ENCODE data around the gene NTPCR. TPM values are rescaled to one million over a fixed set of nuclear protein-coding genes. Genes with fewer than 3 reads are reported as not detected.

The NTPCR gene
- total RNA-seq, 1 donor from 2014 or later = 54.5 TPM

DNA sequence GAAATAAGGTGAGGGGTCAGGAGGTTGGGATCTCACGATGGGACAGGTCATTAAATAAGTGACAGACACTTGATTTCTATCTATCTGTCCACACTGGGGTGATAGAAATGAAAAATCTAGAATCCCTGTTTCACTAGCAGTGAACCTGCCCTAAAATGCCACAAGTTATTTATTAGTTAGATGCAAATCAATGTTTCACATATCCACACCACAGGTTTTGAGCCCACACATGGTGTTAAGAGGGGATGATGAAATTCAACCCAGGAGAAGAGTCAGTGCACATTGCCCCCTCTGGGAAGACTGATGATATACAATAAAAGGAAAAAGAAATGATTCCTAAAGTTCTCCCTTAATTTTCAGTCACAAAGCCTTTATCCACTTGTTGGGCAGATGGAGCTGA lies 10.1 kb upstream of the NTPCR start:
- Histone ChIP-seq H3K27me3 (ENCODE audit: insufficient read depth, low read length) (no peaks in the 10 kb centered on the region), H3K4me3 (ENCODE audit: insufficient read depth, low read depth, low read length) (no peak overlapping the region), H2AFZ (ENCODE audit: low read depth, low read length) (no peak overlapping the region), H3K9ac (ENCODE audit: low read length) (no peak overlapping the region), H3K4me2 (ENCODE audit: low read length) (no peak overlapping the region), H4K20me1 (ENCODE audit: insufficient read depth, low read length) (no peaks in the 10 kb centered on the region), H3K36me3 (ENCODE audit: insufficient read depth, low read length) (no peaks in the 10 kb centered on the region), H3K79me2 (ENCODE audit: insufficient read depth, low read length) (no peaks in the 10 kb centered on the region), H3K9me3 (ENCODE audit: insufficient read depth, low read depth, low read length) (peaks cover 3% of the 10 kb centered on the region), H3K4me1 (ENCODE audit: insufficient read depth, low read length) (no peaks in the 10 kb centered on the region), H3K27ac (ENCODE audit: low read depth, low read length) (no peak overlapping the region)
- Mint-ChIP-seq H3K36me3 (ENCODE audit: low read depth, unreplicated experiment) (no peaks in the 10 kb centered on the region), H3K27ac (ENCODE audit: unreplicated experiment) (no peak overlapping the region), H3K4me3 (ENCODE audit: unreplicated experiment) (no peak overlapping the region), H3K9me3 (ENCODE audit: unreplicated experiment) (no peaks in the 10 kb centered on the region), H3K4me1 (ENCODE audit: low read depth, unreplicated experiment) (no peaks in the 10 kb centered on the region), H3K27me3 (ENCODE audit: low read depth, unreplicated experiment) (peaks cover 8% of the 10 kb centered on the region)
- DNase-seq (ENCODE audit: low read depth) (no peak), FAIRE-seq (no peak)
- TF ChIP-seq, protein P1, sequence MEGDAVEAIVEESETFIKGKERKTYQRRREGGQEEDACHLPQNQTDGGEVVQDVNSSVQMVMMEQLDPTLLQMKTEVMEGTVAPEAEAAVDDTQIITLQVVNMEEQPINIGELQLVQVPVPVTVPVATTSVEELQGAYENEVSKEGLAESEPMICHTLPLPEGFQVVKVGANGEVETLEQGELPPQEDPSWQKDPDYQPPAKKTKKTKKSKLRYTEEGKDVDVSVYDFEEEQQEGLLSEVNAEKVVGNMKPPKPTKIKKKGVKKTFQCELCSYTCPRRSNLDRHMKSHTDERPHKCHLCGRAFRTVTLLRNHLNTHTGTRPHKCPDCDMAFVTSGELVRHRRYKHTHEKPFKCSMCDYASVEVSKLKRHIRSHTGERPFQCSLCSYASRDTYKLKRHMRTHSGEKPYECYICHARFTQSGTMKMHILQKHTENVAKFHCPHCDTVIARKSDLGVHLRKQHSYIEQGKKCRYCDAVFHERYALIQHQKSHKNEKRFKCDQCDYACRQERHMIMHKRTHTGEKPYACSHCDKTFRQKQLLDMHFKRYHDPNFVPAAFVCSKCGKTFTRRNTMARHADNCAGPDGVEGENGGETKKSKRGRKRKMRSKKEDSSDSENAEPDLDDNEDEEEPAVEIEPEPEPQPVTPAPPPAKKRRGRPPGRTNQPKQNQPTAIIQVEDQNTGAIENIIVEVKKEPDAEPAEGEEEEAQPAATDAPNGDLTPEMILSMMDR (IDR thresholded peaks at IDR 0.05; ENCODE audit: insufficient read depth, low read depth, low read length) = no peak
- no peak for TF ChIP-seq EZH2 (IDR thresholded peaks at IDR 0.05; ENCODE audit: insufficient read depth, low read length)

DNA sequence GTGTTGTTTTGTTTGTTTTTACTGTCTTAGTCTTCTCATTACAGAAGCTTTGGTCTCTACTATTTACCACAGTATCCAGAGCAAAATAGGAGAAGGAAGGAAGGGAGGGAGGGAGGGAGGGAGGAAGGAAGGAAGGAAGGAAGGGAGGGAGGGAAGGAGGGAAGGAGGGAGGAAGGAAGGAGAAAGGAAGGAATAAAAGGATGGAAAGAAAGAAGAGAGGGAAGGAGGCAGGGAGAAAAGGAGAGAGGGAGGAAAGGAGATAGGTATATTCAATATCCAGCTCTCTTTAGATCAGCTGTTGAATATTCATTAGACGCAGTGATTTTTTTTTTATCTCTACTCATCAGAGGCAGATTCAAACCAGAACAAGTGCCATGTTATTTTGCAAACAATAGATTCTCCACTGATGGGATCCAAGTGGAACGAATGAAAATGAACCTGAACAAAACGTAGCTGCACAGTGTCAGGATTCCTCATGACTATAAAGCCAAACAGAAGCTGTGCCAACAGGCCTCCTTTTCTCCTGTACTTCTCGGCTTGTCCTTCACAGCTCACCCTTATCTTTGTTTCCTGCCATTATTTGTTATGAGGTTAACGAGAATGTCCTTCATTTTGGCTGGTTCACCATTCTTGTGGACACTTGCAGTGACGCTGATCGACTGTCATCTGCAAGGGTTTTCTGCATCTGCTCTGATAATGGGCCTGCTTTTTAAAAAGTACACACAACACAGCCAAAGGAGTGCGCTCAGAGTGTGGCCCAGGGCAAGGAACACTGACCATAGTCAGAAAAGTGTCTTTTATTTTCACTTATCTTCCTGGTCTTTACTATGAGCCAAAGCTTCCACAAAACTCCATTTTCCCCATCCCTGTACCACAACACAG lies 7.8 kb upstream of the NTPCR start:
- DNase-seq (ENCODE audit: low read depth) (no peak), FAIRE-seq (no peak)
- no peaks in the 10 kb centered on the region for H3K36me3 ChIP-seq (ENCODE audit: insufficient read depth, low read length)
- H3K4me1 Mint-ChIP-seq (ENCODE audit: low read depth, unreplicated experiment) = no peaks in the 10 kb centered on the region
- H3K4me2 ChIP-seq (ENCODE audit: low read length) = no peak overlapping the region
- H2AFZ ChIP-seq (ENCODE audit: low read depth, low read length) = no peak overlapping the region
- H3K27ac ChIP-seq (ENCODE audit: low read depth, low read length) = no peak overlapping the region
- H3K36me3 Mint-ChIP-seq (ENCODE audit: low read depth, unreplicated experiment) = no peaks in the 10 kb centered on the region
- H3K9ac ChIP-seq (ENCODE audit: low read length) = no peak overlapping the region
- H3K4me3 Mint-ChIP-seq (ENCODE audit: unreplicated experiment) = no peak overlapping the region
- H3K27ac Mint-ChIP-seq (ENCODE audit: unreplicated experiment) = no peak overlapping the region
- TF ChIP-seq, protein P1 (IDR thresholded peaks at IDR 0.05; ENCODE audit: insufficient read depth, low read depth, low read length) = no peak
- no peaks in the 10 kb centered on the region for H3K4me1 ChIP-seq (ENCODE audit: insufficient read depth, low read length)
- H3K79me2 ChIP-seq (ENCODE audit: insufficient read depth, low read length) = no peaks in the 10 kb centered on the region
- H3K9me3 Mint-ChIP-seq (ENCODE audit: unreplicated experiment) = peaks cover 2% of the 10 kb centered on the region
- H3K9me3 ChIP-seq (ENCODE audit: insufficient read depth, low read depth, low read length) = peaks cover 3% of the 10 kb centered on the region
- H3K4me3 ChIP-seq (ENCODE audit: insufficient read depth, low read depth, low read length) = no peak overlapping the region
- H3K27me3 Mint-ChIP-seq (ENCODE audit: low read depth, unreplicated experiment) = peaks cover 4% of the 10 kb centered on the region
- no peaks in the 10 kb centered on the region for H4K20me1 ChIP-seq (ENCODE audit: insufficient read depth, low read length)
- no peaks in the 10 kb centered on the region for H3K27me3 ChIP-seq (ENCODE audit: insufficient read depth, low read length)

DNA sequence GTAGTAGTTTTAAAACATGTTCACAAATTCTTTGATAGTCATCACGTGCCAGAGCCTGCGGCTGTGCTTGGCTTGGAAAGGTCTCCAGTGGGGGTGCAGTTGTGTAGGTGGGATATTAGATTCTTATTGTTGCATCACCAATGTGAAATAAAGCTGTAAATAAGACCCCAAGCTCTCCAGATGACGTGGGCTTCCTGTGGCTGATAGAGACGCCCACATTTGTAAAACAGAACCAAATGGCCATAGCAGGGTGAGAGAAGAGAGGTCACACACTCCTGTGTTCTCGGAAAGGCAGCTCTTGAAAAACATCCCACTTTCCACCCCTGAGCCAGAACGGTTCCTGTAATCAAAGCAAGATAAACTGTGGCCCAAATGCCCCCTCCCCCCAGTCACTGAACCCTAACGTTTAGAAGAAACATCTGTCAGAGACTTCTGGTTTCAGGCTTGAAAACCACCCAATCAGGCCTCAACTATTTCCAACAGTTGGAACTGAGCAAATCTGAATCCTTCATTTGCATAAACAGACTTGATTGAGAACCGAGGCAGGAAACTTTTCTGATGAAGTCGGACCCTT lies 6.6 kb upstream of the NTPCR start:
- H3K36me3 ChIP-seq (ENCODE audit: insufficient read depth, low read length) = no peaks in the 10 kb centered on the region

More for the DNA sequence above, 6.6 kb upstream of the NTPCR start:
- Histone ChIP-seq H3K9me3 (ENCODE audit: insufficient read depth, low read depth, low read length) (peaks cover 3% of the 10 kb centered on the region), H3K27ac (ENCODE audit: low read depth, low read length) (no peak overlapping the region), H2AFZ (ENCODE audit: low read depth, low read length) (no peak overlapping the region), H3K9ac (ENCODE audit: low read length) (no peak overlapping the region), H3K4me1 (ENCODE audit: insufficient read depth, low read length) (no peaks in the 10 kb centered on the region), H3K27me3 (ENCODE audit: insufficient read depth, low read length) (no peaks in the 10 kb centered on the region), H3K4me2 (ENCODE audit: low read length) (no peak overlapping the region), H4K20me1 (ENCODE audit: insufficient read depth, low read length) (no peaks in the 10 kb centered on the region), H3K79me2 (ENCODE audit: insufficient read depth, low read length) (no peaks in the 10 kb centered on the region), H3K4me3 (ENCODE audit: insufficient read depth, low read depth, low read length) (no peak overlapping the region)
- DNase-seq (ENCODE audit: low read depth) (no peak), FAIRE-seq (no peak)
- Mint-ChIP-seq H3K4me1 (ENCODE audit: low read depth, unreplicated experiment) (no peaks in the 10 kb centered on the region), H3K4me3 (ENCODE audit: unreplicated experiment) (no peak overlapping the region), H3K27ac (ENCODE audit: unreplicated experiment) (no peak overlapping the region), H3K27me3 (ENCODE audit: low read depth, unreplicated experiment) (no peaks in the 10 kb centered on the region), H3K9me3 (ENCODE audit: unreplicated experiment) (peaks cover 2% of the 10 kb centered on the region), H3K36me3 (ENCODE audit: low read depth, unreplicated experiment) (no peaks in the 10 kb centered on the region)
- no peak for TF ChIP-seq EZH2 (IDR thresholded peaks at IDR 0.05; ENCODE audit: insufficient read depth, low read length)
- TF ChIP-seq, protein P1 (IDR thresholded peaks at IDR 0.05; ENCODE audit: insufficient read depth, low read depth, low read length) = no peak
